RCC 7860 (cell line): ENCODE results near the gene SFRP2.

Source experiments
- DNase-seq: peaks from one replicate; pipeline ENCODE4 v3.0.0-alpha.2; 2015; ENCODE audit warnings: low spot score
- FAIRE-seq: peaks from 2 replicates; lab custom pipeline; 2012; peaks lifted over from hg19 to GRCh38; lab: Jason Lieb, UNC

The SFRP2 gene, protein sequence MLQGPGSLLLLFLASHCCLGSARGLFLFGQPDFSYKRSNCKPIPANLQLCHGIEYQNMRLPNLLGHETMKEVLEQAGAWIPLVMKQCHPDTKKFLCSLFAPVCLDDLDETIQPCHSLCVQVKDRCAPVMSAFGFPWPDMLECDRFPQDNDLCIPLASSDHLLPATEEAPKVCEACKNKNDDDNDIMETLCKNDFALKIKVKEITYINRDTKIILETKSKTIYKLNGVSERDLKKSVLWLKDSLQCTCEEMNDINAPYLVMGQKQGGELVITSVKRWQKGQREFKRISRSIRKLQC

DNA sequence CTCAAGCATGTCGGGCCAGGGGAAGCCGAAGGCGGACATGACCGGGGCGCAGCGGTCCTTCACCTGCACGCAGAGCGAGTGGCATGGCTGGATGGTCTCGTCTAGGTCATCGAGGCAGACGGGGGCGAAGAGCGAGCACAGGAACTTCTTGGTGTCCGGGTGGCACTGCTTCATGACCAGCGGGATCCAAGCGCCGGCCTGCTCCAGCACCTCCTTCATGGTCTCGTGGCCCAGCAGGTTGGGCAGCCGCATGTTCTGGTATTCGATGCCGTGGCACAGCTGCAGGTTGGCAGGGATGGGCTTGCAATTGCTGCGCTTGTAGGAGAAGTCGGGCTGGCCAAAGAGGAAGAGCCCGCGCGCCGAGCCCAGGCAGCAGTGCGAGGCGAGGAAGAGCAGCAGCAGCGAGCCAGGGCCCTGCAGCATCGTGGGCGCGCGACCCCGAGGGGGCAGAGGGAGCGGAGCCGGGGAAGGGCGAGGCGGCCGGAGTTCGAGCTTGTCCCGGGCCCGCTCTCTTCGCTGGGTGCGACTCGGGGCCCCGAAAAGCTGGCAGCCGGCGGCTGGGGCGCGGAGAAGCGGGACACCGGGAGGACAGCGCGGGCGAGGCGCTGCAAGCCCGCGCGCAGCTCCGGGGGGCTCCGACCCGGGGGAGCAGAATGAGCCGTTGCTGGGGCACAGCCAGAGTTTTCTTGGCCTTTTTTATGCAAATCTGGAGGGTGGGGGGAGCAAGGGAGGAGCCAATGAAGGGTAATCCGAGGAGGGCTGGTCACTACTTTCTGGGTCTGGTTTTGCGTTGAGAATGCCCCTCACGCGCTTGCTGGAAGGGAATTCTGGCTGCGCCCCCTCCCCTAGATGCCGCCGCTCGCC, at the start of gene SFRP2:
SFRP2 (minus strand) TSS at position 671 of the 864 bp plus-strand sequence; CDS start at position 423, 248 bp downstream.
- no peak for FAIRE-seq
- DNase-seq = no peak

DNA sequence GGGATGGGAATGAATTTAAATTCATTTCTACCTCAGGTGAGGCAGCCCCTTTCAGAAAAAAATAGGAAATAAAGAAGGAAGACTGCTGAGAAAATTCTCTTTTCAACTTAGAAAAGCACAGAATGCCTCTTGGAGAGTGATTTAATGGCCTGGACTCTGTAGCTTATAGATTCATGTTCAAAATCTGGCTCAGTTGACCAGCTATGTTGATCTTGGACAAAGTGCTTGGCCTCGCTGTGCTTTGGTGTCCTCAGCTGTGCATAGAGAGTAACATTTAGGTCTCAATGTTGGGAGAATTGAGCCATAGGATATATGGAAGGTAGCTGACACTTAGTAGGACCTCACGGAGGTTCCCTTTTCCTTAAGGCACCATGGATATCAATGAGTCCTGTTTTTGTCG, 49.7 kb upstream of the SFRP2 start:
- DNase-seq = no peak
- no peak for FAIRE-seq

DNA sequence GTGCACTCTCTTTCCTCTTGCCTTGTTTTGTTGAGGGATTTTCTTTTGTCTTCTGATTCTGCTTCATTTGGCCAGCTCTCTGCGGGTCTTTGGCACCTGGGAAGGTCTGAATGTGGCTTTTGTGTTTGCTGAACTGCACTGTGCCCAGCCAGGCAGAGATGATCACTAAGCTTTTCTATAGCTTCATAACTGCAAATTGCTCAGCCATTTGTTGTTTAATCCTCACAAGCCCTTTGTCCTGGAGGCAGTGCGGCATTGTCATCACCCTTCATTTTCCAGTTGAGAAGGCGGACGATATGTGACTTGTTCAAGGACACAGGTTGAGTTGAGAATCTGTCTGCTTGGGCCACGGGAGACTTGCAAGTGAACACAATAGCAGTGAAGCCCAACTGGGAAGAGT, 46.0 kb upstream of the SFRP2 start:
- DNase-seq (no peak), FAIRE-seq (no peak)

- DNase-seq (no peak), FAIRE-seq (no peak)
Measured at GRCh38 chr4:153832720-153833287, 43.9 kb upstream of the SFRP2 start.

DNA sequence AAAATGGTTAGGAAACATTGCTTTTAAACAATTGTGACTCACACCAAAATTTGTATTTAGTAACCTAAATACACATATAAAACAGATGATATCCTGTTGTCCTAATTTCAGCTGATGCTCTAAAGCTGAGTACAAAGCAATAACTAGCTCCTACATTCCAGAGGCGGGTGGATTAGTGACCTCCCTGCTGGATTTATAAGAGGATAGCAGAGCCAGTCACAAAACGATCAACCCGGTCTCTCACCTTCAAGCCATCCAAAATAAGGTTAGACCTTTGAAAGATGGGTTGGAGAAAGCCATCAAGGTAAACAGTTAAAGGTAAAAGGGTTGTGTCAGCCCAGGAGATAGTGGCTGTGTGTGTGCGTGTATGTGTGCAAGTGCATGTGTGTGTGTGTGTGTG, 43.2 kb upstream of the SFRP2 start:
- FAIRE-seq (no peak), DNase-seq (no peak)

DNA sequence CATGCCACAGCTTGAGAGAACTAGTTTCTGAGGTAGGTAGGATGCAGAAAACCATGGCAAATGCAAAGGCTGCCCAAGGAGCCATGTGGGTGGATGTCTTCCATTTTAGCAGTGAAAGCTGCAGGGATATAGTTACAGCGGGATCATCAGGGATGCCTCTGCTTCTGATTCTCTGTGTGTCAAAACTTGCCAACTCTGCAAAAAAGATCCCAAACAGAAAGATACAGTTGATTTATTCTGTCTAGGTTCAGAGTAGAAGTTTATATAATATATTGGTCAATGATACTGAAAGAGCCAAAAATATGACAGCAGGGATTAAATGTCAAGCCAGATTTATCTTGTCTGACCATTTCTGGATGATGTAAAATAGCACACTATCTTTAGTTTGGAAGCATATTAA, 42.4 kb upstream of the SFRP2 start:
- DNase-seq (no peak), FAIRE-seq (no peak)

- DNase-seq (no peak), FAIRE-seq (no peak)
Measured at GRCh38 chr4:153825691-153826090, 36.8 kb upstream of the SFRP2 start.

- FAIRE-seq = no peak
- no peak for DNase-seq
Measured at GRCh38 chr4:153825126-153825525, 36.2 kb upstream of the SFRP2 start.

DNA sequence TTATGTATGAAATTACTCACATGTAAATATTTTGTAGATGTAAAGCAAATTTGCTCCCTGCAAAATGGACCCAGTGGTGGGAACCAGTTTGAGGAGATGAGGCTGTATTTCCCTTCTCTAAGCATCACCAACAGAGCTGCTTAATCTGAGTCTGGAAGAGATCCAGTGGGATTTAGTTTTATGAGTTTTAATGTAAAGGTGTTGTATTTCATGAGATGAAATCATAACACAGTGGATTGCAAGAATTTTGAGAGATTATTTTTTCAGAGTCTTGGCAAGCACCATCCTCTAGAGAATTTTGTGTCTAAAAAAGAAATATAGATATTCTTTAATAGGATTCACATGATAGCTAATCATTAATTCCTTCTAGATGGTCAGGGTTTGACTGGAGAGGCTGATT, 35.6 kb upstream of the SFRP2 start:
- no peak for FAIRE-seq
- DNase-seq = no peak

DNA sequence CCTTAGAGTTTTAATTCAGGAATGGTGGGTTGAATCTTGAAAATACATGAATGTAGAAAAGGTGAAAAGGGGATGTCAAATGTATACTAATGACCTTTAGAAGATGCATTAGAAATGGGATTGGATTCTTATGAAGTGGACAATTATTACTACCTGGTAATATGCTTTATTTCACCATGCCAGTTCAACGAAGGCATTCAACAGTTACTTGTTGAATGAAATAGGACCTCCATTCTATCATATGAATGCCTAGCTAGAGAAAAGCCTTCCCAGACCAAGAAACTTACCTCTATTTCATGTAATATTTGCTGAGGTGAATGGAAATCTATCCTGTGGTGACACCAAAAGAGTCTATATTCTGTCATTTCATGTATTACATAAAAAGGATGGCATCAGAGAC, 34.6 kb upstream of the SFRP2 start:
- FAIRE-seq = no peak
- no peak for DNase-seq

- DNase-seq (no peak), FAIRE-seq (no peak)
Measured at GRCh38 chr4:153822316-153822715, 33.4 kb upstream of the SFRP2 start.

DNA sequence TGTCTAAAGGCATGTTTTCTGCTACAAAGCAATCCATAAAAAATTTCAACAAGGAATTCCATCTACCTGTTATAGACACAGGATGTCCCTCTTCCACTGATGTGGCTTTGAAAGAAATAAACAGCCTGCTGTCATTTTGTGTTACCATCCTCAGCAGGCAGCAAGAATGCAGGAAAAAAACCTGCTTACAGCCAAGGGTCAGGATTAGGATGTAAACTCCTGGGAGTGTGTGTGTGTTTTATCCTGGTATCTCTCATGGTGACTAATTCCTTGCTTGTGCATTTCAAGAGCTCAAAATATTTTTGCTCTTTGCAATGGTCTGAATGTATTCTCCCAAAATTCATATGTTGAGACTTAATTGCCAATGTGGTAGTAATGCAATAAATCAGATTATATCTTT, 28.6 kb upstream of the SFRP2 start:
- FAIRE-seq = no peak

GRCh38 chr4:153816542-153816941, 27.7 kb upstream of the SFRP2 start:
- DNase-seq = no peak
- FAIRE-seq = no peak

More for the DNA sequence above, 28.6 kb upstream of the SFRP2 start:
- DNase-seq = no peak

DNA sequence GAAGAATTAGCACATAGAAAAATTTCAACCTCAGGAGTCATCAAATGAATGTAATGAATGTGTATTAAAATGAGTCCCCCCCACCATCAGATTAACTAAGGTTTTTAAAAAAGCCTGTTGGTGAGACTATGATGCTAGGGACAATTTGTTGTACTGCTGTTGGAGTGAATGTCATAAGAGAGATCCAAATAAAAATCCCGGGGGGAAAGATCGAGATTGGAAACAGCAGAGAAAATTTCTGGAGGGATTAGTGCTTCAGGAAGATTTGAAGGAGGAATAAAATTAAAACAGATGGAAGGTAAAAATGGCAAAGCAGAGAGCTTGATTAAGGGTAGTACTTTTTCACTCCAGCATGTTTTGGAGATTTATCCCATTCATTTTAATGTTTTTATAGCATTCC, 25.9 kb upstream of the SFRP2 start:
- no peak for DNase-seq
- FAIRE-seq = no peak

DNA sequence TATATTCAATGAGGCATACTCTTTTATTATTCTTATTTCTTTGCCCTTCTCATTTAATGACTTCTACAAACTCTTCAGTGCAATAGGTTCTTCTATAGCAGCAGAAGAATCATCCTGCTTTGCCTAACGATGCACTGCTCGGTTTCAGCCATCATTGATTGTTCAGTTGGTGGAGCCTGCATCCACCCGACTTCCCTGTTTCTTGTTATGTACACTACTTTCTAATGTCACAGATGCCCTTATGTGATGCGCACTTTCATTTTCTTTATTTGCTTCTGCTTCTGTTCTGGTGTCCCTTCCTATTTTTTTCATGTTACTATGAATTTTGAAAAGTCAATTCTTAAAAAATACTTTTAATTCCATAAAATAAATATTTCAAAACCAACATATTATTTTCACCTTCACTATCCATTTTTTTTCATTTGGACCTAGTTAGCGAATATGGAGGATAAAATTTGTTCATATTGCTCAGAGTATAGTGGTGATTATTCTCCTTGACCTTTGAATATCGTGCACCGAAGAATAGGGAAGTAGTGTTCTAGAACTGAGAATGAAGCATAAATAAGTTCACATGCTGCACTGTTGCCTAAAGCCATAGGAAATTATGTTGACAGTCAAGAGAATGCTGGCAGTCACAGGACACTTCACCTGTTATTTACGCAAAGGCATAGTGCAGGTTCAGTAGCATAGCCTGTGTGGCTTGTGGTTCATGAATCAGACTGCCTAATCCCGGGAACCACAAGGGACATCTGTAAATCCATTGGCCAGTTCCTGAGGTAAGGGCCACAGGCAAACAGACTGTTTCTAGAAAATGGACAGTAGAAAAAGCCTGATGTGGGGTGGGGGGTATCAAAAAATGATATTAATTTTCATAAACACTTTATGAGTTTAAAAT, 21.3 kb upstream of the SFRP2 start:
- DNase-seq = no peak
- FAIRE-seq = no peak

DNA sequence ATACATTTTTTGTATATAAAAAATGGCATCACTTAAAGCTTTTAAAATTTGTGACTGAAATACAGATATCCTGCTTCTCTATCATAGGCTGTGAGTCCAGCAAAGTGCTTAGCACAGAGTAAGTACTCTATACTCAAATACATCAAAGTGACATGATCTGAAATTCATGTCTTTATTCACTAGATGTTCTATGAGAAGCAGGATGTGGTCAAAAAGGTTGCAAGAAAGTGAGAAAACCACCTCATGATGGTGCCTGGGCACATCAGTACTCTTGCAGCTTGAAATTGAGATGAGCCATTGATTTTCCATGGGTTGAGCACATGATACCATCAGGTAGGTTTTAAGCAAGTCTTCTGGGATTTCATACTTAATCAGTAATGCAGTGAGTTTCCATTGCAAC, 20.4 kb upstream of the SFRP2 start:
- no peak for FAIRE-seq
- DNase-seq = no peak

GRCh38 chr4:153808175-153808574, 19.3 kb upstream of the SFRP2 start:
- FAIRE-seq (no peak), DNase-seq (no peak)

DNA sequence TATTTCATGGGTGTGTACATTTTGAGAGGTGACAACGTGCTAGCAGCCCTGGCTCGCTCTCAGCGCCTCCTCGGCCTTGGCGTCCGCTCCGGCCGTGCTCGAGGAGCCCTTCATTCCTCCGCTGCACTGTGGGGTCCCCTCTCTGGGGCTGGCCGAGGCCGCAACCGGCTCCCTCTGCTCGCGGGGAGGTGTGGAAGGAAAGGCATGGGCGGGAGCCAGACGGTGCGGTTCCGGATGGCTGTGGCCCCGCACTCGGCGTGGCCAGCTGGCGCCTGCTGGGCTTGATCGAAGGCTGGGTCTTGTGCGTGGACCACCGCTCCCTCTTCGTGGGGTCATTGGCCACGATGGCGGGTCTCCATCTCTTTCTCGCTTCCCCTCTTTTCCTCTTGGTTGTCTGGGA, 17.2 kb upstream of the SFRP2 start:
- no peak for FAIRE-seq
- DNase-seq = no peak

DNA sequence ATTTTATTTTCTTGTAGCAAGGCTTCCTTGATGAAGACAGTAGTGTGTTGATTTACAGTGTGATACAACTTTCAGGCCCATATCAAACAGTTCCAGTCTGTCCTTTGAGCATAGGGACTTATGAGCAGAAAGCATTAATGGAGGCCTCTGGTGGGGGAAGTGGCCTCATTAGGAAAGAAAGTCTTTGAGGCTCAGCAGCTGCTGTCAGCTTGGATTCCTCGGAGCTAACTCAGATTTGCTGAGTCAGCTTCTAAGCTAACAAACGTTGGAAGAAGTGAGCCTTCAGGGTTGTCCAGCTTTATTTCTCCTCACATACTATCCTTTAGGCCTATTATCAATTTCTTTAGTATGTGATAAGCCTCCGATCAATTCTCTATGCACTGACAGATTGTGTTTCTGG, 15.8 kb upstream of the SFRP2 start:
- FAIRE-seq (no peak), DNase-seq (no peak)

DNA sequence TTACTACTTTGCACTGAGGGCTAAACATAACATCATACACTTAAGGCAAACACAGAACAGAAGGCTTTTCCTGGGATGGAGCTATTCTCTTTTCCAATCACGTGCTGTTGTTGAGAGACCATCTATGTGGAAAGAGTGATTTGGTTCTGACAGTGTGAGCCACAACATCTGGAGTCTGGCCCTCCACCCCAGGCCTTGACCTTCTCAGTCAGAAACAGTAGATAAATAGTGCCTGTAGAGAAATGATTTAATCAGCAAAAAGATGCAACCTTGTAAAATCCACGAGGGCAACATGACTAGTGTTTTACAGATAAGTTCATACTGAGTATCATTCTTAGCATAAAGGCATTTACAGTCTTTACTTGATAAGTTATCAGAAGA, 10.8 kb upstream of the SFRP2 start:
- FAIRE-seq = no peak
- DNase-seq = no peak
